GM21367 (cell line): Measurements from ENCODE around the gene MAP1LC3B2.

ENCODE experiments used
- ATAC-seq: cut with Tn5 transposase; IDR thresholded peaks from one replicate; pipeline ENCODE4 v1.9.1; 2021; ENCODE audit not compliant: unreplicated experiment

The MAP1LC3B2 gene

GRCh38 chr12:116610971-116611541 is 51.9 kb downstream of the MAP1LC3B2 start:
- ATAC-seq = no peak

DNA sequence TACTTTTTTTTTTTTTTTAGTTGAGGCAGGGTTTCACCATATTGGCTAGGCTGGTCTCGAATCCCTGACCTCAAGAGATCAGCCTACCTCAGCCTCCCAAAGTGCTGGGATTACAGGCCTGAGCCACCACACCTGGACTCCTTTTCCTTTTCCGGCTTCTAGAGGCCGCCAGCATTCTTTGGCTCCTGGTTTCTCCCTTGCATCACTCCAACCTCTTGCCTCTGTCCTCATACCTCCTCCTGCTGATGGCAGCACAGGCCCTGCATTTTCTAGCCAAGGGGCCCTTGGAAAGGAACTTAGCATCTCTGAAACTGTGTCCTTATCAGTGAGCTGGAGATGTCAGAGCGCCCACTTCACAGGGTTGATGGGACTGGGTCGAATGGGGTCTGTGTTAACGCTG is 53.3 kb downstream of the MAP1LC3B2 start:
- no peak for ATAC-seq

GRCh38 chr12:116613256-116613655 is 54.1 kb downstream of the MAP1LC3B2 start:
- no peak for ATAC-seq

- ATAC-seq = no peak
These were observed 55.2 kb downstream of the MAP1LC3B2 start for GRCh38 chr12:116614194-116614915.

DNA sequence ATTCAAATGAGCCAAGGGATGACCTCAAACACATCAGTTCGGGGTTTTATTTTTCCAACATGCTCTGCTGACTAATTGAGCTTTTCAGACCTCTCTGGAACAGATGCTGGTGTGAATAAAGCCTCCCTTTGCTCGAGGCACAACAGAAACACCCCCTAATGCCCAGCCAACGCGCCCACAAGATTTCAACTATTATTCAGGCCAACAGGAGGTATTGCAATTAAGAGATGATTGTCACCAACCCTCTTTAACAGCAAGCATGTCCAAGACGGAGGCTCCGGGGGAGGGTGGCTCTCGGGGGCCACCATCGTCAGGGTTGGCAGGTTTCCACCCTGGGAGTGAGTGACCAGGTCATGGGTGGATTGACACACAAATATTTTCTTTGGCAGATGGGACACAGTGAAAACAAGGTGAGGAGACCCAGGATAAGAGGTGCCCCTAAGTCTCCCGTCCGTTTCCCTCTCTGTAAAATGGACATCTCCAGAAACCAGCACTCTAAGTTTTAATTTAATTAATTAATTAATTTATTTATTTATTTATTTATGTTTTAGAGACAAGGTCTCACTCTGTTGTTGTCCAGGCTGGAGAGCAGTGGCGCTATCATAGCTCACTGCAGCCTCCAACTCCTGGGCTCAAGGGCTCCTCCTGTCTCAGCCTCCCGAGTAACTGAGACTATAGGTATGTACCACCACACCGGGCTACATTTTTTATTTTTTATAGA is 56.1 kb downstream of the MAP1LC3B2 start:
- no peak for ATAC-seq

DNA sequence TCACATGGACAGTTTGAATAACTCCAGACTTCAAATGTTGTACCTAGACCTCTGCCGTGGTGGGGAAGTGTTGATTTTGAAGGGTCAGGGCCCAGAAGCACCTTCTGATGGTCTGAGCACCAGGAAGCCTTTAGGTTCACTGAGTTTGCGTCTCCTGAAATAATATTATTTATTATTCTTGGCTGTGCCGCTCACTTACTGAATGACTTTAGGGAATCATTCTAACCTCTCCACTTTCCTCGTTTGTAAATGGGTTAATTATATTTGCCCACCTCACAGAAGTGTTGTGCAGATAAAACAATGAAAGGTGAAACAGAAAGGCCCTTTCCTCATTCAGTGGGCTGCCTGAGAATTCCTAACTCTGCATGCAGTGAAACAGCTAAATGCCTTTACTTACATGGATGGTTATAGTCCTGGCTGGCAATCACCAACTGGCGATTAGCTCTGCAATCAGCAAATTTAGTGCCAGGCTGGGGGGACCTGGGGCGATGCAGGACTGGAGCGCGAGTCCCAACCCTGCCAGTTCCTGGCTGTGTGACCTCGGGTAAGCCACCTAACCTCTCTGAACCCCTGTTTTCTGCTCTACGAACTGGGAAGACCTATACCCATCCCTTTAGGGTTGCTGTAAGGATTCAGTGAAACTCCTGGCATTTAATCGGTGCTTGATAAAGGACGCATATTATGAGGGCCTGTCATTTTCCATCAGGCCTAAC is 57.5 kb downstream of the MAP1LC3B2 start:
- no peak for ATAC-seq

DNA sequence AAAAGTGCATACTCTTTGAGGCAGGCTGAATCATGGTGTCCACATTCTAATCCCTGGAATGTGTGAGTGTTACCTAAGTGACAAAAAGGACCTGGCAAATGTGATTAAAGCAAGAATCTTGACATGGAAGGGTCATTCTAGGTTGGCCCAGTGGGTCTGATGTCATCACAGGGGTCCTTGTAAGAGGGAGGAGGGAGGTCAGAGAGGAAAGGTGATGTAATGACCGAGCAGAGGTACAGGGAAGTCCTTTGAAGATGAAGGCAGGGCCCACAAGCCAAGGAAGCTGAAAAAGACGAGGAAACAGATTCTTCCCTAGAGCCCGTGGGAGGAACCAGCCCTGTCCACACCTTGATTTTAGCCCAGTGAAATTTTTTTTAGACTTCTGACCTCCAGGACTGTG is 60.1 kb downstream of the MAP1LC3B2 start:
- no peak for ATAC-seq

DNA sequence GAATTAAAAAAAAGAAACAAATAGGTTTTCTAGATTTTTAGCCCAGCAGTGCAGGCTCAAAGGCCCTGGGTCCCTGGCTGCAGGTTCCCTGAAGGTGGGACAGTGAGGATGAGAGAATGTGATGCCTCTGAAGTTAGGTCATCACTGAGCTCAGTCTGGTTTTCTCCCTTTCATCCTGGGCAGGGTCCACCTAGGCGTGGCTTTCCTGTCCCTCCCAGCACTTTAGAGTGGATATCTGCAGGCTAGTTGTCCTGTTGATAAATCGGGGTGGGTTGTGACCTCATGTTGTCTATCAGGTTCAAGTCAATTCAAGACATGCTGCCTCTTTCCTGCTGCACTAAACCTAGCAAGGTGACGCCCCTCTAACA is 60.9 kb downstream of the MAP1LC3B2 start:
- ATAC-seq = no peak

DNA sequence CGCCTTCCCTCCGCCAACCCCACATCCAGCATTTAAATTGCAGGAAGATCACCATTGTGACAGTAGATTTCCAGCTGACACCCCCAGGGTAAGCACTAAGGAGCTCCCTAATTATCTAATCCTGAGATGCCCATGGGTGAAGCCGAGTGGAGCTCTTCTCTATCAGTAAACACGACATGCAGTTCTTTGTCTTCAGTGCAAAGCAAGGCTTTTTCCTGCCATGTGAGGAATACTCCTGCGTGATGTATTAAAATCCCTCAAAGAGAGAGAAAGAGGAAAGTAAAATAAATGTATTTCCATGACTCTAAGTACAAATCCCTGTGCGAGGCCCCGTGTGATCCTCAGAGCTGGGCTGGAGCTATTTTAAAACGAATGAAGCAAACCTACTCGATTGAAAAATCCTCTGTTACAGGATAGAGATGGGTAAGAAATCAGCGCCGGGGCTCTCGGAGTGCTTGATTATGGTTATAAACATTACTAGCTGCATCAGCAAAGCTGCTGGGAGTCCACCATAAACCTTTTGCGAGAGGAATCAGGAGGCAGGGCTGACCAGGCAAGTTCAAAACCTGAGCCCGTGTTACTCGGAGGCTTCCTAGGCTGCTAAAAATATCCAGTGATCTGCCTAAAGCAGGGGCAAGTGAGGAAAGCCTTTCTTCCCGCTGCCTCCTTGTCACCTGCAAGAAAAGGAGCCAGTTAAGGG is 61.5 kb downstream of the MAP1LC3B2 start:
- no peak for ATAC-seq

DNA sequence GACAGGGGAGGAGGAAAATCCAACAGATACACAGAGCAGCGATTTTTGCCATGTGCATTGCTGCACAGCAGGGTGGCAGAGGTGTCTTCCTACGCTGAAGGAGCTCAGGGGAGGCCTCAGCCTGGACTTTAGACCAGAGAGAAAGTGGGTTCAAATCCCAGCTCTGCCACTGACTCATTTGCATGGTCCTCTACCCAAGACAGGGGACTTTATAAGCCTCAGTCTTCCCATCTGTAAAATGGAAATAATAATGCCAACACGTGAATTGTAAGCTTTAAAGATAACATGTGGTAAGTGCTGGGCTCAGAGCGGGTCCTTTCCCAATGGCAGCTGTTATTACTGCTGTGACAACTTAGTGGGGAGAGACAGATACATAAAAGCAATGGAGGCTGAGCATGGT is 62.0 kb downstream of the MAP1LC3B2 start:
- ATAC-seq = no peak

- ATAC-seq = no peak
These were observed 65.3 kb downstream of the MAP1LC3B2 start for GRCh38 chr12:116624516-116624915.

- ATAC-seq = no peak
These were observed 67.0 kb downstream of the MAP1LC3B2 start for GRCh38 chr12:116626153-116626552.
